Esophagus squamous epithelium (tissue), 4 donors: Measurements from ENCODE around the gene HEPACAM.

Experiments
- POLR2A ChIP-seq, 4 donors: fragments of 450-650 bp; IDR thresholded peaks; one replicate each; pipeline ENCODE4 v1.6.1; 2017; ENCODE audit warnings: antibody characterized with exemption in 4 of 4, mild to moderate bottlenecking in 4 of 4, moderate library complexity in 3 of 4
- TF ChIP-seq, protein P1 (sequence below), 6 experiments: fragments of 450-650 bp in 4 of 6; fragments of 200-600 bp in 2 of 6; sonication (generic) in 2 of 6; IDR thresholded peaks; one replicate each; pipeline ENCODE4 v1.5.1; 2016 to 2019; ENCODE audit warnings: antibody characterized with exemption in 6 of 6, mild to moderate bottlenecking in 4 of 6, moderate library complexity in 4 of 6

DNA sequence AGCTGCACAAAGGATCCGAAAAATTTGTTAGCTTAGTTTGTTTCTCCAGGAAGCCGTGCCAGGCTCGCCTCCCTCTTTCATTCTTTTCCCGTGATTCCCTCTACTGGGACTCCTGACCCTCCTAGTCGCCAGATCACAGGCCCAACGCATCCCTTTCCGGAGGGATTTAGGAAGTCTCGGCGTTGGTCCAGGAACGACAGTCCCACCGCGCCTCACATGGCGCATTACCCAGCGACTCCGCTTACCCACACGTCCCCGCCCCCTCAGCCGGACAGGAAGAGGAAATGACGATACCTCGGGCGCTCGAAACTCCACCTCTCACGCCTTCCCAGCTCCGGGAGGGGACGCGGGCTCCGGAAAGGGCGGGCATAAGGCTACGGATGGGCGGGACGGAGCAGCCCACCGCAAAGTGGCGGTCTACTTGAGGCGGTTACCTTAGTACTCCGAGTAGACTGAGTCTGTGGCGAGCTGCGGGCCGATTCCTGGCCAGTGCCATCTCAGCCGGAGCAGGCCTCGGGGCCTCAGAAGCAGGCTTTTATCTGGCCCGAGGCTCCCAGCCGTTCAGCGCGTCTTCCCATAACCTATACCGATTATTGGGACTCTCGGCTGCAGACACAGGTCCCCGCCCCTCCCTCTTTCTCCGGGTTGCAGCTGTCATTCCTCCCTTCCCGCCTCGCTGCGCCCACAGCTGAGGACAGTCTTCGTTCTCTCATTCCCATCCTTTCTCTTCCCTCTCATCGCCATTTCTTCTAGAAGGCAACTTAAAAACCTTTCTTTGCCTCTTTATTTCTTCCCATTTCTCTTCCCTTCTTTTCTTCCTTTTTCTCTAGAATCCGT is 18.1 kb upstream of the HEPACAM start, which contains the start of gene CCDC15:
- TF ChIP-seq, protein P1, sequence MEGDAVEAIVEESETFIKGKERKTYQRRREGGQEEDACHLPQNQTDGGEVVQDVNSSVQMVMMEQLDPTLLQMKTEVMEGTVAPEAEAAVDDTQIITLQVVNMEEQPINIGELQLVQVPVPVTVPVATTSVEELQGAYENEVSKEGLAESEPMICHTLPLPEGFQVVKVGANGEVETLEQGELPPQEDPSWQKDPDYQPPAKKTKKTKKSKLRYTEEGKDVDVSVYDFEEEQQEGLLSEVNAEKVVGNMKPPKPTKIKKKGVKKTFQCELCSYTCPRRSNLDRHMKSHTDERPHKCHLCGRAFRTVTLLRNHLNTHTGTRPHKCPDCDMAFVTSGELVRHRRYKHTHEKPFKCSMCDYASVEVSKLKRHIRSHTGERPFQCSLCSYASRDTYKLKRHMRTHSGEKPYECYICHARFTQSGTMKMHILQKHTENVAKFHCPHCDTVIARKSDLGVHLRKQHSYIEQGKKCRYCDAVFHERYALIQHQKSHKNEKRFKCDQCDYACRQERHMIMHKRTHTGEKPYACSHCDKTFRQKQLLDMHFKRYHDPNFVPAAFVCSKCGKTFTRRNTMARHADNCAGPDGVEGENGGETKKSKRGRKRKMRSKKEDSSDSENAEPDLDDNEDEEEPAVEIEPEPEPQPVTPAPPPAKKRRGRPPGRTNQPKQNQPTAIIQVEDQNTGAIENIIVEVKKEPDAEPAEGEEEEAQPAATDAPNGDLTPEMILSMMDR (IDR thresholded peaks at IDR 0.05), result peak in 1 of 6 experiments; percentile 14
- TF ChIP-seq POLR2A (IDR thresholded peaks at IDR 0.05), result peak in 3 of 4 donors; percentile 68 to 84 (median 79)
